Rectal smooth muscle tissue (tissue), 1 donor: Measurements from ENCODE around the gene TSSK6.

Source experiments
- H3K27ac ChIP-seq: one replicate; pipeline ENCODE4 v1.7.0; 2013; ENCODE audit warnings: low read depth, low read length, inconsistent platforms
- H3K27me3 ChIP-seq: one replicate; pipeline ENCODE4 v1.7.0; 2013; ENCODE audit warnings: low read length; ENCODE audit not compliant: control insufficient read depth, insufficient read depth
- H3K36me3 ChIP-seq: one replicate; pipeline ENCODE4 v1.7.0; 2013; ENCODE audit warnings: low read length; ENCODE audit not compliant: control insufficient read depth, insufficient read depth
- H3K4me1 ChIP-seq: one replicate; pipeline ENCODE4 v1.7.0; 2013; ENCODE audit warnings: low read length; ENCODE audit not compliant: control insufficient read depth, insufficient read depth
- H3K4me3 ChIP-seq: one replicate; pipeline ENCODE4 v1.7.0; 2013; ENCODE audit warnings: low read length
- H3K9ac ChIP-seq: one replicate; pipeline ENCODE4 v1.7.0; 2013; ENCODE audit warnings: low read length

TSSK6 gene

GRCh38 chr19:19550972-19551852, 35.9 kb upstream of the TSSK6 start:
- Histone ChIP-seq H3K27me3 (peaks cover 11% of the 10 kb centered on the region), H3K27ac (no peak overlapping the region), H3K4me3 (no peak overlapping the region), H3K36me3 (no peaks in the 10 kb centered on the region), H3K9ac (no peak overlapping the region), H3K4me1 (no peaks in the 10 kb centered on the region)

GRCh38 chr19:19550485-19550929, 35.2 kb upstream of the TSSK6 start:
- Histone ChIP-seq H3K4me3 (no peak overlapping the region), H3K27me3 (peaks cover 11% of the 10 kb centered on the region), H3K27ac (no peak overlapping the region), H3K9ac (no peak overlapping the region), H3K4me1 (no peaks in the 10 kb centered on the region), H3K36me3 (no peaks in the 10 kb centered on the region)

GRCh38 chr19:19549804-19550464, 34.6 kb upstream of the TSSK6 start:
- no peak overlapping the region for H3K4me3 ChIP-seq
- H3K36me3 ChIP-seq: no peaks in the 10 kb centered on the region
- no peak overlapping the region for H3K9ac ChIP-seq
- no peaks in the 10 kb centered on the region for H3K4me1 ChIP-seq
- H3K27ac ChIP-seq: no peak overlapping the region
- peaks cover 11% of the 10 kb centered on the region for H3K27me3 ChIP-seq

- H3K4me1 ChIP-seq: no peaks in the 10 kb centered on the region
- H3K27ac ChIP-seq: no peak overlapping the region
- H3K4me3 ChIP-seq: no peak overlapping the region
- H3K27me3 ChIP-seq: peaks cover 11% of the 10 kb centered on the region
- no peak overlapping the region for H3K9ac ChIP-seq
- no peaks in the 10 kb centered on the region for H3K36me3 ChIP-seq
Observed at GRCh38 chr19:19548915-19549759, 33.8 kb upstream of the TSSK6 start.

- no peak overlapping the region for H3K9ac ChIP-seq
- no peaks in the 10 kb centered on the region for H3K36me3 ChIP-seq
- no peak overlapping the region for H3K4me3 ChIP-seq
- H3K27ac ChIP-seq: no peak overlapping the region
- H3K27me3 ChIP-seq: peaks cover 16% of the 10 kb centered on the region
- H3K4me1 ChIP-seq: no peaks in the 10 kb centered on the region
Observed at GRCh38 chr19:19547674-19548336, 32.5 kb upstream of the TSSK6 start.

- no peak overlapping the region for H3K27ac ChIP-seq
- no peak overlapping the region for H3K9ac ChIP-seq
- no peak overlapping the region for H3K4me3 ChIP-seq
- no peaks in the 10 kb centered on the region for H3K36me3 ChIP-seq
- H3K27me3 ChIP-seq: peaks cover 22% of the 10 kb centered on the region
- H3K4me1 ChIP-seq: no peaks in the 10 kb centered on the region
Observed at GRCh38 chr19:19546751-19547162, 31.4 kb upstream of the TSSK6 start.

GRCh38 chr19:19545707-19546106, 30.4 kb upstream of the TSSK6 start:
- Histone ChIP-seq H3K9ac (no peak overlapping the region), H3K27ac (no peak overlapping the region), H3K36me3 (no peaks in the 10 kb centered on the region), H3K4me3 (no peak overlapping the region), H3K27me3 (peaks cover 26% of the 10 kb centered on the region), H3K4me1 (no peaks in the 10 kb centered on the region)

GRCh38 chr19:19544954-19545591, 29.7 kb upstream of the TSSK6 start:
- Histone ChIP-seq H3K27ac (no peak overlapping the region), H3K36me3 (no peaks in the 10 kb centered on the region), H3K9ac (no peak overlapping the region), H3K27me3 (peaks cover 26% of the 10 kb centered on the region), H3K4me1 (no peaks in the 10 kb centered on the region), H3K4me3 (no peak overlapping the region)

GRCh38 chr19:19544257-19544953, 29.1 kb upstream of the TSSK6 start:
- H3K4me1 ChIP-seq: no peaks in the 10 kb centered on the region
- no peaks in the 10 kb centered on the region for H3K36me3 ChIP-seq
- H3K4me3 ChIP-seq: no peak overlapping the region
- peaks cover 22% of the 10 kb centered on the region for H3K27me3 ChIP-seq
- no peak overlapping the region for H3K9ac ChIP-seq
- no peak overlapping the region for H3K27ac ChIP-seq

GRCh38 chr19:19543640-19544039, 28.3 kb upstream of the TSSK6 start:
- H3K27me3 ChIP-seq: peaks cover 23% of the 10 kb centered on the region
- H3K27ac ChIP-seq: no peak overlapping the region
- H3K4me3 ChIP-seq: no peak overlapping the region
- H3K4me1 ChIP-seq: peaks cover 2% of the 10 kb centered on the region
- H3K9ac ChIP-seq: no peak overlapping the region
- H3K36me3 ChIP-seq: no peaks in the 10 kb centered on the region

GRCh38 chr19:19543101-19543500, 27.8 kb upstream of the TSSK6 start:
- Histone ChIP-seq H3K4me1 (peaks cover 2% of the 10 kb centered on the region), H3K9ac (no peak overlapping the region), H3K27me3 (peaks cover 27% of the 10 kb centered on the region), H3K36me3 (no peaks in the 10 kb centered on the region), H3K27ac (no peak overlapping the region), H3K4me3 (no peak overlapping the region)
